ENCODE measurements around the gene TEX11.
"Not testable (repeated sequence)": the region's sequence is repeated elsewhere in the genome, so short reads cannot be mapped to it uniquely, and the experiment has no call there.

TEX11 gene

DNA sequence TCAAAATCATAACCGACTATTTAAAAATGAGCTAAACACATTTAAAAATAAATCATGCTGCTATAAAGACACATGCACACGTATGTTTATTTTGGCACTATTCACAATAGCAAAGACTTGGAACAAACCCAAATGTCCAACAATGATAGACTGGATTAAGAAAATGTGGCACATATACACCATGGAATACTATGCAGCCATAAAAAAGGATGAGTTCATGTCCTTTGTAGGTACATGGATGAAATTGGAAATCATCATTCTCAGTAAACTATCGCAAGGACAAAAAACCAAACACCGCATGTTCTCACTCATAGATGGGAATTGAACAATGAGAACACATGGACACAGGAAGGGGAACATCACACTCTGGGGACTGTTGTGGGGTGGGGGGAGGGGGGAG, 251.0 kb downstream of the TEX11 start:
- not testable (repeated sequence) for H3K9me2 ChIP-seq (replicated peaks; ENCODE audit: control insufficient read depth, low read length); H4K20me1 ChIP-seq (ENCODE audit: control insufficient read depth, insufficient read depth, low read depth, low read length); H3K27ac ChIP-seq (ENCODE audit: low read depth, low read length); H3K36me3 ChIP-seq (ENCODE audit: control insufficient read depth, low read length); H3F3A ChIP-seq (ENCODE audit: control insufficient read depth, insufficient read depth); H3K79me2 ChIP-seq (ENCODE audit: control insufficient read depth, low read length); H3K4me1 ChIP-seq (ENCODE audit: control insufficient read depth, low read length); H3K4me3 ChIP-seq (ENCODE audit: low read length); H3K27me3 ChIP-seq (ENCODE audit: control insufficient read depth, low read length); H3K4me2 ChIP-seq (ENCODE audit: low read length); H3K9me3 ChIP-seq (ENCODE audit: control insufficient read depth, insufficient read depth, low read length)

DNA sequence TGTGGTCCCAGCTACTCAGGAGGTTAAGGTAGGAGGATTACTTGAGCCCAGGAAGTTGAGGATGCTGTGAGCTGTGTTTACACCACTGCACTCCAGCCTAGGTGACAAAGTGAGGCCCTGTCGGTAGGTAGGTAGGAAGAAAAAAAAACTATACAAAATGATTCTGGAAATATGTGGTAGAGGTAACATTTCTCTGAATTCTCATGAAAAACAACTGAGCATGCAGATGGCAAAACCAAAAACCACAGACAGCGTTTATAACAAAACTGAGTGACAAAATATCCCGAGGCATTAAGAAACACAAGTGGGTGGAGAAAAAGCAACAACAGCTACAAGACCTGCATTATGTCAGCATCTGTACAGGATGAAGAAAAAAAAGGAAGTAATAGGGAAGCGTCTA, 252.2 kb downstream of the TEX11 start:
- H3K9me2 ChIP-seq (replicated peaks; ENCODE audit: control insufficient read depth, low read length): no peaks in the 10 kb centered on the region
- no peaks in the 10 kb centered on the region for H3K27me3 ChIP-seq (ENCODE audit: control insufficient read depth, low read length)
- TF ChIP-seq EZH2phosphoT487 (IDR thresholded peaks at IDR 0.05; ENCODE audit: borderline replicate concordance, low read length): no peak
- TF ChIP-seq, protein P1, sequence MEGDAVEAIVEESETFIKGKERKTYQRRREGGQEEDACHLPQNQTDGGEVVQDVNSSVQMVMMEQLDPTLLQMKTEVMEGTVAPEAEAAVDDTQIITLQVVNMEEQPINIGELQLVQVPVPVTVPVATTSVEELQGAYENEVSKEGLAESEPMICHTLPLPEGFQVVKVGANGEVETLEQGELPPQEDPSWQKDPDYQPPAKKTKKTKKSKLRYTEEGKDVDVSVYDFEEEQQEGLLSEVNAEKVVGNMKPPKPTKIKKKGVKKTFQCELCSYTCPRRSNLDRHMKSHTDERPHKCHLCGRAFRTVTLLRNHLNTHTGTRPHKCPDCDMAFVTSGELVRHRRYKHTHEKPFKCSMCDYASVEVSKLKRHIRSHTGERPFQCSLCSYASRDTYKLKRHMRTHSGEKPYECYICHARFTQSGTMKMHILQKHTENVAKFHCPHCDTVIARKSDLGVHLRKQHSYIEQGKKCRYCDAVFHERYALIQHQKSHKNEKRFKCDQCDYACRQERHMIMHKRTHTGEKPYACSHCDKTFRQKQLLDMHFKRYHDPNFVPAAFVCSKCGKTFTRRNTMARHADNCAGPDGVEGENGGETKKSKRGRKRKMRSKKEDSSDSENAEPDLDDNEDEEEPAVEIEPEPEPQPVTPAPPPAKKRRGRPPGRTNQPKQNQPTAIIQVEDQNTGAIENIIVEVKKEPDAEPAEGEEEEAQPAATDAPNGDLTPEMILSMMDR (IDR thresholded peaks at IDR 0.05; ENCODE audit: low read depth, low read length, poor library complexity, severe bottlenecking): no peak
- no peaks in the 10 kb centered on the region for H3K4me1 ChIP-seq (ENCODE audit: control insufficient read depth, low read length)
- no peaks in the 10 kb centered on the region for H4K20me1 ChIP-seq (ENCODE audit: control insufficient read depth, insufficient read depth, low read depth, low read length)
- no peak overlapping the region for H3K4me3 ChIP-seq (ENCODE audit: low read length)
- no peaks in the 10 kb centered on the region for H3K9me3 ChIP-seq (ENCODE audit: control insufficient read depth, insufficient read depth, low read length)
- H3K36me3 ChIP-seq (ENCODE audit: control insufficient read depth, low read length): no peaks in the 10 kb centered on the region
- H3K79me2 ChIP-seq (ENCODE audit: control insufficient read depth, low read length): no peaks in the 10 kb centered on the region
- no peak overlapping the region for H3K27ac ChIP-seq (ENCODE audit: low read depth, low read length)
- H3K4me2 ChIP-seq (ENCODE audit: low read length): no peak overlapping the region
- no peaks in the 10 kb centered on the region for H3F3A ChIP-seq (ENCODE audit: control insufficient read depth, insufficient read depth)

DNA sequence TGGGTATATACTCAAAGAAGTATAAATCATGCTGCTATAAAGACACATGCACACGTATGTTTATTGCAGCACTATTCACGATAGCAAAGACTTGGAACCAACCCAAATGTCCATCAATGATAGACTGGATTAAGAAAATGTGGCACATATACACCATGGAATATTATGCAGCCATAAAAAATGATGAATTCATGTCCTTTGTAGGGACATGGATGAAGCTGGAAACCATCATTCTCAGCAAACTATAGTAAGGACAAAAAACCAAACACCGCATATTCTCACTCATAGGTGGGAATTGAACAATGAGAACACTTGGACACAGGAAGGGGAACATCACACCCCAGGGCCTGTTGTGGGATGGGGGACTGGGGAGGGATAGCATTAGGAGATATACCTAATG, 260.6 kb downstream of the TEX11 start:
- not testable (repeated sequence) for H3K27me3 ChIP-seq (ENCODE audit: control insufficient read depth, low read length); H3F3A ChIP-seq (ENCODE audit: control insufficient read depth, insufficient read depth); H3K4me3 ChIP-seq (ENCODE audit: low read length); H3K79me2 ChIP-seq (ENCODE audit: control insufficient read depth, low read length); H3K4me2 ChIP-seq (ENCODE audit: low read length); H3K27ac ChIP-seq (ENCODE audit: low read depth, low read length); H3K9me2 ChIP-seq (replicated peaks; ENCODE audit: control insufficient read depth, low read length); H3K4me1 ChIP-seq (ENCODE audit: control insufficient read depth, low read length); H4K20me1 ChIP-seq (ENCODE audit: control insufficient read depth, insufficient read depth, low read depth, low read length); H3K9me3 ChIP-seq (ENCODE audit: control insufficient read depth, insufficient read depth, low read length); H3K36me3 ChIP-seq (ENCODE audit: control insufficient read depth, low read length)

DNA sequence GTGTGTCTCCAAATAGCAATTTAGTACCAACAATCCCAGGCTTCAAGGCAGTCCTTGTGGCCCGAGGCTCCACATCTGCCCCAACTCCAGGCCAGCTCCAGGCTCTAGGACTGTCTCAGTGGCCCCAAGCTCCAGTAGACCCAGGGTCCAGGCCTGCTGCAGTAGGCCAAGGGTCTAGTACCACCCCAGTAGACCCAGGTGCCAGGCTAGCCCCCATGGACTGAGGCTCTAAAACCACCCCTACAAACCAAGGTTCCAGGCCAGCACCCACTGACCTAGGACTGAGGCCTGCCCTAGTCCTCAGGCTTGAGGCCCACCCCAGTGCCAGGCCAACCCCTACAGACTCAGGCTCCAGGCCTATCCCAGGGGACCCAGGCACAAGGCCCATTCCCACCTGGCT, 272.3 kb downstream of the TEX11 start:
- no peak overlapping the region for H3K4me3 ChIP-seq (ENCODE audit: low read length)
- no peaks in the 10 kb centered on the region for H3K9me2 ChIP-seq (replicated peaks; ENCODE audit: control insufficient read depth, low read length)
- H3K27me3 ChIP-seq (ENCODE audit: control insufficient read depth, low read length): no peaks in the 10 kb centered on the region
- H3K36me3 ChIP-seq (ENCODE audit: control insufficient read depth, low read length): no peaks in the 10 kb centered on the region
- no peak overlapping the region for H3K27ac ChIP-seq (ENCODE audit: low read depth, low read length)
- H3K9me3 ChIP-seq (ENCODE audit: control insufficient read depth, insufficient read depth, low read length): no peaks in the 10 kb centered on the region
- H3K4me1 ChIP-seq (ENCODE audit: control insufficient read depth, low read length): no peaks in the 10 kb centered on the region
- H3K79me2 ChIP-seq (ENCODE audit: control insufficient read depth, low read length): no peaks in the 10 kb centered on the region
- no peaks in the 10 kb centered on the region for H3F3A ChIP-seq (ENCODE audit: control insufficient read depth, insufficient read depth)
- TF ChIP-seq, protein P1 (IDR thresholded peaks at IDR 0.05; ENCODE audit: low read depth, low read length, poor library complexity, severe bottlenecking): no peak
- no peak for TF ChIP-seq EZH2phosphoT487 (IDR thresholded peaks at IDR 0.05; ENCODE audit: borderline replicate concordance, low read length)
- H3K4me2 ChIP-seq (ENCODE audit: low read length): no peak overlapping the region
- H4K20me1 ChIP-seq (ENCODE audit: control insufficient read depth, insufficient read depth, low read depth, low read length): no peaks in the 10 kb centered on the region

Data from DOHH2 (cell line).